GM12878 (cell line): ENCODE measurements around the gene CCDC88C.

Experiments
- BHLHE40 ChIP-seq, 2 experiments: fragments of 450-650 bp in 1 of 2; IDR thresholded peaks; 2 replicates each; pipeline ENCODE4 v1.6.1; 2011 to 2017; ENCODE audit warnings: low read depth in 2 of 2, borderline replicate concordance in 1 of 2, improper control_type of control experiment in 1 of 2, low read length in 1 of 2, mild to moderate bottlenecking in 1 of 2
- HDAC2 ChIP-seq: fragments of 200-600 bp; sonication (generic); IDR thresholded peaks from 2 replicates; pipeline ENCODE4 v1.6.1; 2017
- JUND ChIP-seq: IDR thresholded peaks from 2 replicates; pipeline ENCODE4 v1.6.1; 2012; ENCODE audit warnings: low read depth, mild to moderate bottlenecking, low read length, improper control_type of control experiment, moderate library complexity
- LARP7 ChIP-seq: fragments of 450-650 bp; IDR thresholded peaks from 2 replicates; pipeline ENCODE4 v1.6.1; 2017; ENCODE audit warnings: mild to moderate bottlenecking
- NFIC ChIP-seq: IDR thresholded peaks from 2 replicates; pipeline ENCODE4 v1.6.1; 2012; ENCODE audit warnings: low read depth, mild to moderate bottlenecking, inconsistent platforms, low read length, moderate library complexity
- PML ChIP-seq: IDR thresholded peaks from 2 replicates; pipeline ENCODE4 v1.6.1; 2012; ENCODE audit warnings: low read length, inconsistent platforms
- POLR2A ChIP-seq: IDR thresholded peaks from 2 replicates; pipeline ENCODE4 v1.6.1; 2011; ENCODE audit warnings: low read depth, mild to moderate bottlenecking, low read length
- RAD21 ChIP-seq: IDR thresholded peaks from 2 replicates; pipeline ENCODE4 v1.6.1; 2011; ENCODE audit warnings: mild to moderate bottlenecking, low read depth, low read length, moderate library complexity; ENCODE audit not compliant: insufficient read depth
- RB1 ChIP-seq: fragments of 450-650 bp; formaldehyde crosslinking; IDR thresholded peaks from 2 replicates; pipeline ENCODE4 v1.6.1; 2017; ENCODE audit warnings: mild to moderate bottlenecking, borderline replicate concordance
- RFX5 ChIP-seq: IDR thresholded peaks from 2 replicates; pipeline ENCODE4 v1.6.1; 2011; ENCODE audit warnings: low read depth, low read length, improper control_type of control experiment
- SP1 ChIP-seq: IDR thresholded peaks from one replicate; pipeline ENCODE4 v1.6.1; 2011; ENCODE audit warnings: low read depth, low read length
- TF ChIP-seq, protein P1 (sequence below): fragments of 450-650 bp; IDR thresholded peaks from 2 replicates; pipeline ENCODE4 v1.6.1; 2016; ENCODE audit warnings: mild to moderate bottlenecking
- TF ChIP-seq, protein P2 (sequence below), 3 experiments: IDR thresholded peaks in 2 of 3; conservative IDR thresholded peaks in 1 of 3; 2 replicates each; pipeline ENCODE4 v1.5.1; 2011; ENCODE audit warnings: low read depth in 3 of 3, low read length in 3 of 3, mild to moderate bottlenecking in 3 of 3, control low read depth in 2 of 3, moderate library complexity in 2 of 3, inconsistent platforms in 1 of 3, mixed read lengths in 1 of 3; ENCODE audit not compliant: control insufficient read depth in 2 of 3, insufficient read depth in 1 of 3; ENCODE audit errors: extremely low read depth in 1 of 3
- TF ChIP-seq, protein P3 (sequence below): IDR thresholded peaks from 2 replicates; pipeline ENCODE4 v1.6.1; 2012; ENCODE audit warnings: mild to moderate bottlenecking, low read depth, low read length

DNA sequence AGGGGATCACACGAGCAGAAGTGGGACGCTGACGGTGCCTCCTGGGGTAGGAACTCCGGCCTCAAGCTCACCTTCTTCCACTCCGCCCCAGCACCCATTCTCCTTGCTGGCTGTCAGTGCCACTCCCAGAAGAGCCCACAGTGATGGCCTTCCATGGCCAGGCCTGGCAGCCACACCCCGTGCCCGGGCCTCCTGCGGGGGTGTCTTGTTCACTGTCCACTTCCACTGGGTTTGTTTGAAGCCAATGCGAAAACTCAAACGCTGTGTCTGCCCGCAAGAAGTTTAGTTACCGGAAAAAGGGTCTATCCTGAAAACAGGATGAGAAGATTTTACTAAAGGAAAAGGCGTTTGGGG, 38.1 kb downstream of the CCDC88C start:
- TF ChIP-seq, protein P1, sequence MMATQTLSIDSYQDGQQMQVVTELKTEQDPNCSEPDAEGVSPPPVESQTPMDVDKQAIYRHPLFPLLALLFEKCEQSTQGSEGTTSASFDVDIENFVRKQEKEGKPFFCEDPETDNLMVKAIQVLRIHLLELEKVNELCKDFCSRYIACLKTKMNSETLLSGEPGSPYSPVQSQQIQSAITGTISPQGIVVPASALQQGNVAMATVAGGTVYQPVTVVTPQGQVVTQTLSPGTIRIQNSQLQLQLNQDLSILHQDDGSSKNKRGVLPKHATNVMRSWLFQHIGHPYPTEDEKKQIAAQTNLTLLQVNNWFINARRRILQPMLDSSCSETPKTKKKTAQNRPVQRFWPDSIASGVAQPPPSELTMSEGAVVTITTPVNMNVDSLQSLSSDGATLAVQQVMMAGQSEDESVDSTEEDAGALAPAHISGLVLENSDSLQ, result no peak
- TF ChIP-seq JUND (no peak), SP1 (no peak), NFIC (no peak), RFX5 (no peak), LARP7 (no peak), RAD21 (no peak), HDAC2 (no peak), BHLHE40 (IDR thresholded peaks at IDR 0.05; ENCODE audit: borderline replicate concordance in 1 of 2, low read depth in 2 of 2, low read length in 1 of 2) (no peak), RB1 (no peak), POLR2A (no peak), PML (no peak)
- TF ChIP-seq, protein P2, sequence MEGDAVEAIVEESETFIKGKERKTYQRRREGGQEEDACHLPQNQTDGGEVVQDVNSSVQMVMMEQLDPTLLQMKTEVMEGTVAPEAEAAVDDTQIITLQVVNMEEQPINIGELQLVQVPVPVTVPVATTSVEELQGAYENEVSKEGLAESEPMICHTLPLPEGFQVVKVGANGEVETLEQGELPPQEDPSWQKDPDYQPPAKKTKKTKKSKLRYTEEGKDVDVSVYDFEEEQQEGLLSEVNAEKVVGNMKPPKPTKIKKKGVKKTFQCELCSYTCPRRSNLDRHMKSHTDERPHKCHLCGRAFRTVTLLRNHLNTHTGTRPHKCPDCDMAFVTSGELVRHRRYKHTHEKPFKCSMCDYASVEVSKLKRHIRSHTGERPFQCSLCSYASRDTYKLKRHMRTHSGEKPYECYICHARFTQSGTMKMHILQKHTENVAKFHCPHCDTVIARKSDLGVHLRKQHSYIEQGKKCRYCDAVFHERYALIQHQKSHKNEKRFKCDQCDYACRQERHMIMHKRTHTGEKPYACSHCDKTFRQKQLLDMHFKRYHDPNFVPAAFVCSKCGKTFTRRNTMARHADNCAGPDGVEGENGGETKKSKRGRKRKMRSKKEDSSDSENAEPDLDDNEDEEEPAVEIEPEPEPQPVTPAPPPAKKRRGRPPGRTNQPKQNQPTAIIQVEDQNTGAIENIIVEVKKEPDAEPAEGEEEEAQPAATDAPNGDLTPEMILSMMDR (IDR thresholded peaks at IDR 0.05 in 2 of 3, conservative IDR thresholded peaks at IDR 0.05 in 1 of 3; ENCODE audit: control insufficient read depth in 2 of 3, extremely low read depth in 1 of 3, insufficient read depth in 1 of 3, low read depth in 3 of 3, low read length in 3 of 3), result no peak
- TF ChIP-seq, protein P3, sequence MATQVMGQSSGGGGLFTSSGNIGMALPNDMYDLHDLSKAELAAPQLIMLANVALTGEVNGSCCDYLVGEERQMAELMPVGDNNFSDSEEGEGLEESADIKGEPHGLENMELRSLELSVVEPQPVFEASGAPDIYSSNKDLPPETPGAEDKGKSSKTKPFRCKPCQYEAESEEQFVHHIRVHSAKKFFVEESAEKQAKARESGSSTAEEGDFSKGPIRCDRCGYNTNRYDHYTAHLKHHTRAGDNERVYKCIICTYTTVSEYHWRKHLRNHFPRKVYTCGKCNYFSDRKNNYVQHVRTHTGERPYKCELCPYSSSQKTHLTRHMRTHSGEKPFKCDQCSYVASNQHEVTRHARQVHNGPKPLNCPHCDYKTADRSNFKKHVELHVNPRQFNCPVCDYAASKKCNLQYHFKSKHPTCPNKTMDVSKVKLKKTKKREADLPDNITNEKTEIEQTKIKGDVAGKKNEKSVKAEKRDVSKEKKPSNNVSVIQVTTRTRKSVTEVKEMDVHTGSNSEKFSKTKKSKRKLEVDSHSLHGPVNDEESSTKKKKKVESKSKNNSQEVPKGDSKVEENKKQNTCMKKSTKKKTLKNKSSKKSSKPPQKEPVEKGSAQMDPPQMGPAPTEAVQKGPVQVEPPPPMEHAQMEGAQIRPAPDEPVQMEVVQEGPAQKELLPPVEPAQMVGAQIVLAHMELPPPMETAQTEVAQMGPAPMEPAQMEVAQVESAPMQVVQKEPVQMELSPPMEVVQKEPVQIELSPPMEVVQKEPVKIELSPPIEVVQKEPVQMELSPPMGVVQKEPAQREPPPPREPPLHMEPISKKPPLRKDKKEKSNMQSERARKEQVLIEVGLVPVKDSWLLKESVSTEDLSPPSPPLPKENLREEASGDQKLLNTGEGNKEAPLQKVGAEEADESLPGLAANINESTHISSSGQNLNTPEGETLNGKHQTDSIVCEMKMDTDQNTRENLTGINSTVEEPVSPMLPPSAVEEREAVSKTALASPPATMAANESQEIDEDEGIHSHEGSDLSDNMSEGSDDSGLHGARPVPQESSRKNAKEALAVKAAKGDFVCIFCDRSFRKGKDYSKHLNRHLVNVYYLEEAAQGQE, result no peak
